Body of pancreas (tissue), 4 donors: ENCODE results near the gene CDH4. TPM values are rescaled to one million over a fixed set of nuclear protein-coding genes. Genes with fewer than 3 reads are reported as not detected.

Experiments
- ATAC-seq: fragments of 150-250 bp; one replicate; pipeline ENCODE4 v1.9.1; 2016
- DNase-seq, 4 donors: peaks; one replicate each; pipeline ENCODE4 v3.0.0-alpha.2; 2019
- H3K27ac ChIP-seq, 4 donors: fragments of 200-600 bp; sonication (generic); 1 replicate in 3 of 4; 2 replicates in 1 of 4; pipeline versions ENCODE4 v1.5.1 to v1.6.1; 2016 to 2019; ENCODE audit warnings: mild to moderate bottlenecking in 1 of 4, mixed read lengths in 1 of 4, moderate library complexity in 1 of 4
- H3K27me3 ChIP-seq, 2 donors: fragments of 200-600 bp; sonication (generic); one replicate each; pipeline ENCODE4 v1.6.0; 2016; ENCODE audit warnings: mild to moderate bottlenecking in 1 of 2
- H3K36me3 ChIP-seq, 2 donors: fragments of 200-600 bp; sonication (generic); replicated peaks in 1 of 2; 2 replicates each; pipeline ENCODE4 v1.5.1; 2016; ENCODE audit warnings: low read depth in 2 of 2; ENCODE audit not compliant: insufficient read depth in 1 of 2
- H3K4me1 ChIP-seq: fragments of 200-600 bp; sonication (generic); one replicate; pipeline ENCODE4 v1.6.0; 2016
- H3K4me3 ChIP-seq, 2 donors: fragments of 200-600 bp; sonication (generic); 1 replicate in 1 of 2; 2 replicates in 1 of 2; pipeline ENCODE4 v1.5.1; 2016 to 2019
- H3K9me3 ChIP-seq, 3 donors: fragments of 200-600 bp; sonication (generic); 1 replicate in 2 of 3; 2 replicates in 1 of 3; pipeline ENCODE4 v1.5.1; 2016
- POLR2A ChIP-seq, 3 donors: fragments of 450-650 bp; IDR thresholded peaks; one replicate each; pipeline ENCODE4 v1.6.1; 2016; ENCODE audit warnings: antibody characterized with exemption in 3 of 3, mild to moderate bottlenecking in 2 of 3
- WGBS, 2 donors: methylation state at CpG; one replicate each; pipeline ENCODE4 v1.1.5; 2017; 5-methylcytosine and 5-hydroxymethylcytosine counted together
- intact Hi-C: fragments of 100-400 bp; cut with DNase I; formaldehyde crosslinking; loops from one replicate; pipeline ENCODE4 v1.15.1; 2023
- total RNA-seq, 2 donors: library from RNA; depleted of rRNA; stranded (reverse); fragments of >200 nt; gene quantifications; one replicate each; pipeline ENCODE4 v1.1.0, GENCODE V29; 2016
- TF ChIP-seq, protein P1 (sequence below), 7 experiments: fragments of 450-650 bp in 4 of 7; fragments of 200-600 bp in 3 of 7; sonication (generic) in 3 of 7; IDR thresholded peaks; one replicate each; pipeline ENCODE4 v1.5.1; 2016 to 2019; ENCODE audit warnings: antibody characterized with exemption in 7 of 7

Gene CDH4
- total RNA-seq, 2 donors from 2014 or later, result 0.33 to 0.52 TPM

GRCh38 chr20:61835301-61835700 lies 583.2 kb downstream of the CDH4 start:
- Histone ChIP-seq H3K4me1 (no peaks in the 10 kb centered on the region), H3K9me3 (no peaks in the 10 kb centered on the region), H3K4me3 (no peak overlapping the region), H3K27ac (no peak overlapping the region), H3K36me3 (no peaks in the 10 kb centered on the region), H3K27me3 (no peaks in the 10 kb centered on the region)
- WGBS, 2 donors, result 18 to 46% methylated on average over 4 to 7 of the region's 7 CpGs
- DNase-seq (no peak), ATAC-seq (no peak)
- TF ChIP-seq POLR2A (IDR thresholded peaks at IDR 0.05), result no peak
- TF ChIP-seq, protein P1, sequence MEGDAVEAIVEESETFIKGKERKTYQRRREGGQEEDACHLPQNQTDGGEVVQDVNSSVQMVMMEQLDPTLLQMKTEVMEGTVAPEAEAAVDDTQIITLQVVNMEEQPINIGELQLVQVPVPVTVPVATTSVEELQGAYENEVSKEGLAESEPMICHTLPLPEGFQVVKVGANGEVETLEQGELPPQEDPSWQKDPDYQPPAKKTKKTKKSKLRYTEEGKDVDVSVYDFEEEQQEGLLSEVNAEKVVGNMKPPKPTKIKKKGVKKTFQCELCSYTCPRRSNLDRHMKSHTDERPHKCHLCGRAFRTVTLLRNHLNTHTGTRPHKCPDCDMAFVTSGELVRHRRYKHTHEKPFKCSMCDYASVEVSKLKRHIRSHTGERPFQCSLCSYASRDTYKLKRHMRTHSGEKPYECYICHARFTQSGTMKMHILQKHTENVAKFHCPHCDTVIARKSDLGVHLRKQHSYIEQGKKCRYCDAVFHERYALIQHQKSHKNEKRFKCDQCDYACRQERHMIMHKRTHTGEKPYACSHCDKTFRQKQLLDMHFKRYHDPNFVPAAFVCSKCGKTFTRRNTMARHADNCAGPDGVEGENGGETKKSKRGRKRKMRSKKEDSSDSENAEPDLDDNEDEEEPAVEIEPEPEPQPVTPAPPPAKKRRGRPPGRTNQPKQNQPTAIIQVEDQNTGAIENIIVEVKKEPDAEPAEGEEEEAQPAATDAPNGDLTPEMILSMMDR (IDR thresholded peaks at IDR 0.05), result no peak
- intact Hi-C loops, result no loop called here

DNA sequence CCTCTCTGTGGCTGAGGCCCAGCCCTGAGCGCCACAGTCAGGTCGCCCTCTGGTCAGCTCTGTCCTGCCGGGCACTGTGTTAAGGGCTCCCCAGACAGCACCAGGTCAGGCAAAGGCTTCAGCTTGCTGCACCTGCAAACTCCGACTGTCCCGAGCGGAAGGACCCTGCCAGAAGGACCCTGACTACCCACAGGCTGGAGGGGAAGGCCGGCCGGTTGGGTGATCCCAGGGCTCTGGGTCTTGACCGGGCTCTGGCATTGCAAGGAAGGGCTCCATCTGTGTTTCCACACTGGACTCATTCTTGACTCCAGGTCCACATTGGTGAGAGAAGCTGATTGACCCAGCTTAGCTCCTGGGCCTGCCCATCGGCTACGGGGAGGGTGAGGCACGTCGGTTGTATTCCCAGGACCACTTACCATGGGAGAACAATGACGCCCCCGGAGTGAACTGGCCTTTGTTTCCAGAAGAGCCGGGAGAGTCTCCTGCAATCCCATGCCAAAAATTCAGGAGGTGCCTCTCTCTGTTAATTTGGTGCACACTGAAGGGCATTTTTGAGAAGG lies 583.8 kb downstream of the CDH4 start:
- DNase-seq, result no peak
- H3K4me1 ChIP-seq, result no peaks in the 10 kb centered on the region
- H3K4me3 ChIP-seq, result no peak overlapping the region
- H3K27ac ChIP-seq, result no peak overlapping the region
- H3K27me3 ChIP-seq, result no peaks in the 10 kb centered on the region
- no peak for ATAC-seq
- H3K36me3 ChIP-seq, result no peaks in the 10 kb centered on the region
- intact Hi-C loops, result no loop called here
- 78 to 90% methylated on average over 2 to 16 of the region's 16 CpGs for WGBS, 2 donors
- no peaks in the 10 kb centered on the region for H3K9me3 ChIP-seq
- TF ChIP-seq POLR2A (IDR thresholded peaks at IDR 0.05), result no peak
- TF ChIP-seq, protein P1 (IDR thresholded peaks at IDR 0.05), result no peak

- Histone ChIP-seq H3K36me3 (no peaks in the 10 kb centered on the region), H3K27me3 (no peaks in the 10 kb centered on the region), H3K4me1 (no peaks in the 10 kb centered on the region), H3K4me3 (no peak overlapping the region), H3K9me3 (no peaks in the 10 kb centered on the region), H3K27ac (no peak overlapping the region)
- DNase-seq (no peak), ATAC-seq (no peak)
- intact Hi-C loops, result no loop called here
- 50 to 64% methylated on average over 3 to 9 of the region's 9 CpGs for WGBS, 2 donors
- TF ChIP-seq POLR2A (IDR thresholded peaks at IDR 0.05), result no peak
- TF ChIP-seq, protein P1 (IDR thresholded peaks at IDR 0.05), result no peak
Observed at GRCh38 chr20:61837200-61837599, 585.1 kb downstream of the CDH4 start.

DNA sequence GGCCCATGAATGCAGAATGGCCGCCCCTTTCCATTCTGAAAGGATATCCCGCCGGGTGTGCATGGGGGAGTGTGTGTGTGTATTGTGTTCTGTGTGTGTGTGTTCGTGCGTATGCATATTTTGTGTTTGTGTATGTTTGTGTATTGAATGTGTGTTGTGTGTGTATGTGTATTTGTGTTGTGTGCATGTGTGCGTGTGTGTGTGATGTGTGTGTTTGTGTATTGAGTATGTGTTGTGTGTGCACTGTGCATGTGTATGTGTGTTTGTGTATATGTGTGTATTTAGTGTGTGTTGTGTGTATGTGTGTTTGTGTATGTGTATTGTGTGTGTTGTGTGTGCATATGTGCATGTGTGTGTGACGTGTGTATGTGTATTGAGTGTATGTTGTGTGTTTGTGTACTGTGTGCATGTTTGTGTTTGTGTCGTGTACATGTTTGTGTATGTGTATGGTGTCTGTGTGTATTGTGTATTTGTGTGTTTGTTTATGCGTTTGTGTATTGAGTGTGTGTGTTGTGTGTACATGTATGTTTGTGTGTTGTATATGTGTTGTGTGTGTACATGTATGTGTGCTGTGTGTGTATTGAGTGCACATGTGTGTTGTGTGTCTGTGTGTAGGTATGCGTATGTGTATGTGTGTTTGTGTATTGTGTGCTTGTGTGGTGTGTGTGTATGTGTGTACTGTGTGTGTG lies 587.3 kb downstream of the CDH4 start:
- 77 to 78% methylated on average over 10 of the region's 10 CpGs for WGBS, 2 donors
- intact Hi-C loops, result no loop called here

More for the DNA sequence above, 587.3 kb downstream of the CDH4 start:
- DNase-seq (no peak), ATAC-seq (no peak)
- no peak for TF ChIP-seq POLR2A (IDR thresholded peaks at IDR 0.05)
- TF ChIP-seq, protein P1 (IDR thresholded peaks at IDR 0.05), result no peak
- Histone ChIP-seq H3K36me3 (no peaks in the 10 kb centered on the region), H3K9me3 (no peaks in the 10 kb centered on the region), H3K27me3 (no peaks in the 10 kb centered on the region), H3K4me3 (no peak overlapping the region), H3K27ac (no peak overlapping the region), H3K4me1 (no peaks in the 10 kb centered on the region)
